Stimulated activated CD4-positive, alpha-beta T cell treated with anti-CD3 and anti-CD28 coated beads, Interleukin-4, amount 100 ng/mL, for 48 hours (primary cell): ENCODE measurements around the gene CMC4.

ENCODE experiments used
- DNase-seq, 2 donors: peaks; one replicate each; pipeline ENCODE4 v3.0.0-alpha.2; 2020; ENCODE audit warnings: low read depth in 2 of 2

The CMC4 gene

DNA sequence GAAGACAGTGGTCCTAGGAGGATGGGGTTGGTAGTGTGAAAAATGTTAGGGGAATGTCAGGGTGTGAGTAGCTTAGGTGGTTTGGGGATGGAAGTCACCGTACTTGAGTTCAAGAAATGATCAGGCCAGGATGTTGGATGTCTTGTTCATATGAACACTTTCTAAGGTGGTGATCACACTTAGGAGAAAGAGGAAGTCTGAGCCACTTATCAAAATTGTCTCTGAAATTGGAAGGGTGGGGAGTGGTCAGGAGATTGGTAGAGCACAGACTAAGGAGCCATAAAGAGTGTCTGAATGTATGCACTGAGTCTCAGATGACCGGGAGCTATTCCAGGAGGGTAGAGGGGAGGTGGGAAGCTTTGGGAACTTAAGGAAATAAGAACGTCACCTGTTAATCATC is 17.3 kb downstream of the CMC4 start:
- DNase-seq, result no peak

DNA sequence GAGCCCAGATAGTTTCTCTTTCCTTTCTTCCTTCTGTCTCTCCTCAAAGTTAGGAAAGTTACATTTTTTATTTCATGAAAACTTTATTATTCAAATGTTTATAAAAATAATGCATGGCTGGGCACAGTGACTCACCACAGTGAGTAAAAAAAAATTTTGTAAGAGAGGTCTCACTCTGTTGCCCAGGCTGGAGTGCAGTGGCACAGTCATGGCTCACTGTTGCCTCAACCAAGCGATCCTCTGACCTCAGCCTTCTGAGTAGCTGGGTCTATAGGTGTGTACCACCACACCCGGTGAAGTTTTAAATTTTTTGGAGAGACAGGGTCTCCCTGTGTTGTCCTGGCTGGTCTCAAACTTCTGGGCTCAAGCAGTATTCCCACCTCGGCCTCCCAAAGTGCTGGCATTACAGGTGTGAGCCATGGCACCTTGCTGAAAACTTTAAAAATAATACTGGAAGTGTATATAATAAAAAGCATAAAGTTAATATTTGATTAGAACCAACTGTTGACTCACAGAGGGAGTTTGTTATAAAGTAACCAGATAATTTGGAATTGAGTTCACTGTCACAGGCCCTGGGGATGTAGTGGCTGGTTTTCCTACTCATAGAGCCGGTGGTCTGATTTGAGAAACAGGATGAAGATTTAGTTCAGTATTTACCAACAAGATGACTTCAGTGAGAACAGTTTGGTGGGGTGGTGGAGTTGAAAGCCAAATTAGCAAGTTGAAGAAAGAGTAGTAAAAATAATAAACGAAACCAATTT is 18.0 kb downstream of the CMC4 start:
- no peak for DNase-seq

DNA sequence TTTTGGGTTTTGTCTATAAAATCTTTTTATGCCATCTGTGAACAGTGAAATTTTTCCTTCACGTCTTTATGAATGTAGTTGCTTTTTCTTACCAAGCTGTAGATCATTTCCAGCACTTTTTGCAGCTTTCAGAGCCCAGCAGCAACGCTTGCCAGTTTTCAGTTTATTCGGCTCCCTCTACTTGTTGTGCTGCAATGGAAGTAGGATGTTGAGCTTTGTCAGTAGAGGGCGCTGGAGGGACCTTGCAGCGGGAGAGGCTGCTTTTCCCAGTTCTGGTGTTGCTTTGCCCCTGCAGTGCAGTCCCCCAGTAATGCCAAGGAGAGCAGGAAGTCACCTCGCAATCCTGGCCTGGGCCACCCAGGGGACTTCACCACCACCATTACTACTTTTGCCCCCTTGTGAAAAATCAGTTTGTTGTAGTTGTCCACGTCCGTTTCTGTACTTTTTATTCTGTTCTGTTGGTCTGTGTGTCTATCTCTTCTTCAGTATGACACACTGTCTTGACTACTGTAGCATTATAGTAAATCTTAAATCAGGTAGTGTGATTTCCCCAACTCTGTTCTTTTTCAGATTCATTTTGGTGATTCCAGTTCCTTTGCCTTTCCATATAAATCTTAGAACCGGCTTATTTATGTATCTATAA is 21.8 kb downstream of the CMC4 start:
- DNase-seq, result peak; percentile 19 to 22

DNA sequence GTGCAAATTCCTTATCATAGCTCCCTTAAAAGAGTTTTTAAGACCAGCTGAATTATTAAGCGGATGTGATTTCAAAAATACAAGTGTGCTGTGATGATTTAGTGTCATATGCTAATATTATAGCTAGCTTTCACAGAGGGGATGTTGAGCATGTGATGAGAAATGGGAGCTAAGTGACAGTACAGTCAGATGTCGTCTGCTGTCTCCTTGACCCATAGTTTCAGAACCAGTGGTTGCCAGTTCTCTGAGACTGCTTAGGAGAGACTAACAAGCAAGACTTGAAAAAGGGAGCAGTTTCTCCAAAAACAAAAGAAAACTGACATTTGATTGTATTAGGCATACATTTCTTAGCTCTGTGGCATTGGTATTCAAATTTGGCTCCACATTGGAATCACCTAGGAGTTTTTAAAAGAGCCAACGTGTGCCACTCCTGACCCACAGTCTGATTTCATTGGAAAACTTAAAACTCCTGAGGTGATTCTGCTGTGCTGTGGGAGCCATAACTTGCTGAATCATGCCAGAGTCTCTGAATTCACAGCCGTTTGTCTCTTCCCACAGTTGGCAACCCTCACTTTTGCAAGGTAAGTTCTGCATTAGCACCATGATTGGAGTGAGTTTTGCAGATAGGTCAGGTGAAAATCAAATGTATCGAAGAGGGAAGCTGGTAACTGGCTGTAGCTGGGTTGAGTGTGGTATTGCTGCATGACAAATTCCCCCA is 24.0 kb downstream of the CMC4 start:
- DNase-seq, result no peak

DNA sequence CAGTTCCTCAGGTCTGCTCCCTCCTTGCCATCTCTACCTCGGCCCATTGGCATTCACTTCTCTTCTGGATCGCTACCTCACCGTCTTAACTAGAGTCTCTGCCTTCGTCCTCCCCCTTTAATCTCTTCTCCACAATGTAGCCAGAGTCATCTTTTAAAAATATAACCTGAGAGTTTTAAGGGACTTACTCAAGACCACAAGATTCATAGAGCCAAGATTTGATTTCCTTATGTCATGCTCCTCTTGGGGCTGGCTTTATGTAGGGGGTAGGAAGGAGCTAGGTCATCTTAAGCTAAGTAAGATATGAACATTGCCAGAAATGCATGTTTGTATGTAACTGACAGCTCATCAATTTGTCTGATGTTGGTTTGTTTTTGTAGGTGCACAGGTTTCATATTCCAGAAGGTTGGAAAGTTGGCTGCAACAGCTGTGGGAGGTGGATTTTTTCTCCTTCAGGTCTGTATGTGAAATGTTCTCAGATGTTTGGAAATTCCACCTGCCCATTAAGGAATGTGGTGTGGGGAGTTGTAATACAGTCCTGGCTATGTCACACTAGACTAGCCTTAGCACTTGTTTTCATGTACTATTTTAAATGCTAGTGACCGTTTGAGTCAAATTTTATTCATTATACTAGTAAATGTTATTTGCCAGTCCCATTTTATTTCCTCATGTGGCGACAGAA is 24.7 kb downstream of the CMC4 start:
- DNase-seq, result no peak

DNA sequence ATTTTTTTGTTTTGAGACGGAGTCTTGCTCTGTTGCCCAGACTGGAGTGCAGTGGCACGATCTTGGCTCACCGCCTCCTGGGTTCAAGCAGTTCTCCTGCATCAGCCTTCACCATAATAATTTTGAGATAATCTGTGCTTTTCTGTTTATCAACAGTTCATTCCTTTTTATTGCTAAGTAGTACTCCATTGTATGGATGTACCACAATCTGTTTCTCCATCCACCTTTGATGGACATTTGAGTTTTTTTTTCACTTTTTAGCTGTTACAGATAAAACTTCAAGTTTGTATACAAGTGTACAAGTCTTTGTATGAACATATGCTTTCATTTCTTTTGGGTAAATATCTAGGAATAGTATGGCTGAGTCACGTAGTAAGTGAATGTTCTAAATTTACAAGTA is 35.2 kb downstream of the CMC4 start:
- no peak for DNase-seq

DNA sequence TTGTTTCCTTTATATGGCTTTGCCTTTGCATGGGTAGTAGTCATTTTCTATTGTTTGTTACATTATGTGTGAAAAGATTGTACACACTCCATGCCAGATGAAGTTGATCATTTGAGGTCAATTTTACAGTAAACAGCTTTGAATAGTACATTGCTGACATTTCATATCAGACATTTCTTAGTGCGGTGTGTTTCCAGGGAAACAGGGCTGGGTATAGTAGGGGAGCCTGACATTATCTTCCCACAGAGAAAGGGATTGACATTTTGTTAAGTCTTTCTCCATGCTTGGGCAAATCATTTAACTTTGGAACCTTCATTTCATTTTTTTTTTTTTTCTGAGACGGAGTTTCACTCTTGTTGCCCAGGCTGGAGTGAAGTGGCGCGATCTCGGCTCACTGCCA is 39.3 kb downstream of the CMC4 start:
- no peak for DNase-seq

DNA sequence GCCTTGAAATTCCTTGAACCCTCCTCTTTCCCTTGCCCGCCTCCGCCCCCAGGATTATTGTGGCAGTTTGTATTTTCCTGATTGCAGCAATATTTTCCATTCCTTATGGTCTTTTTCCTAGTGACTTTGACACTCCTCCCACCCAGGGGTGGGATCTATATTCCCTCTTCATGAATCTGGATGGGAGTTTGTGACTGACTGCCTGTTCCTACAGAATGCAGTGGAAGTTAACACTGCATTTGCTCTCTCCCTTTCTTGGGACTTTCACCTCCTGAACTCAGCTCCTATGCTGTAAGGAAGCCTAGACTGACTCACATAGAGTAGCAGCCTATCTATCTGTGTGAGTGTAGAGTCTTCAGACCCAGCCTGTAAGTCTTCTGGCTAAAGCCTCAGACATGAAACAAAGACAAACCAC is 42.1 kb downstream of the CMC4 start:
- no peak for DNase-seq

DNA sequence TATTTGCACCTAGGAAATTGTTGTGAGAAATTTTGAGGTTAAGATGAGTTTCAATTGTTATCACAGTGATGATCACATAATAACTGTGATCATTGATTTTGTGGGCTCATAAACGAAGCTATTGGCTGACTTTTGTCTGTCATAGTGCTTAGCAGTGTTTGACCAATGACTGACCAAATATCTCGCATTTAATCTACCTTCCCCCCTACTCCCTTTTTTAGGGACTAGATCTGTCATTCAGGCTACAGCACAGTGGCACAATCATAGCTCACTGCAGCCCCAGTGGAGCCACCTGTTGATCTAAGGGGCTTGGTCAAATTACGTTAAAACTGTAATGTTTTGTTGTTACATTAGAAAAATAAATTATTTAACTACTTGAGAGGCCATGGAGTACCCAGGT is 42.8 kb downstream of the CMC4 start:
- DNase-seq, result no peak

DNA sequence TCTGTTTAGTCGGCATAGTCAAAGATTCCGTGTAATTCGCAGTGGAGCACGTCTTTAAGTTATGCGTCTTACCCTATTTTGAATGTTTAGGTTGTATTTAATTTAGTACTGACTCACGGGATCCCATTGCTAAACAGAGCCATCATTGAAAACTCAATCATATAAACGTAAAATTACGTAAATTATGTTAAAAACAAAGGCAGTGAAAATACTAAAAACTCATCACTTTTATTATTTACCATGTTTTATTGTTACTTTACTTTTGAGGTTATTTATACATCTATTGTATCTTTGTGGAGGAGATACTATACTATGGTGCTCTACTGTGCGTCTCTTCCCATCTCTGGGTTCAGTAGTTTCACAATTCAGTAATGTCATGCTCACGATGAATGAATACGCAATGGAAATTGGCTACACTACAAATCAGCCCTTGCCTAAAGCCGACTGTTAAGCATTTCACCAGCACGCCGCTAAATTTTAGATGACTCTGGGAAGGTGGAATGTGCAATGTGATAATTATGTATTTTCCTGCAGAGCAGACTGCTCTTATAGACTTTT is 43.3 kb downstream of the CMC4 start:
- DNase-seq, result peak in 1 of 2 donors; percentile 4

DNA sequence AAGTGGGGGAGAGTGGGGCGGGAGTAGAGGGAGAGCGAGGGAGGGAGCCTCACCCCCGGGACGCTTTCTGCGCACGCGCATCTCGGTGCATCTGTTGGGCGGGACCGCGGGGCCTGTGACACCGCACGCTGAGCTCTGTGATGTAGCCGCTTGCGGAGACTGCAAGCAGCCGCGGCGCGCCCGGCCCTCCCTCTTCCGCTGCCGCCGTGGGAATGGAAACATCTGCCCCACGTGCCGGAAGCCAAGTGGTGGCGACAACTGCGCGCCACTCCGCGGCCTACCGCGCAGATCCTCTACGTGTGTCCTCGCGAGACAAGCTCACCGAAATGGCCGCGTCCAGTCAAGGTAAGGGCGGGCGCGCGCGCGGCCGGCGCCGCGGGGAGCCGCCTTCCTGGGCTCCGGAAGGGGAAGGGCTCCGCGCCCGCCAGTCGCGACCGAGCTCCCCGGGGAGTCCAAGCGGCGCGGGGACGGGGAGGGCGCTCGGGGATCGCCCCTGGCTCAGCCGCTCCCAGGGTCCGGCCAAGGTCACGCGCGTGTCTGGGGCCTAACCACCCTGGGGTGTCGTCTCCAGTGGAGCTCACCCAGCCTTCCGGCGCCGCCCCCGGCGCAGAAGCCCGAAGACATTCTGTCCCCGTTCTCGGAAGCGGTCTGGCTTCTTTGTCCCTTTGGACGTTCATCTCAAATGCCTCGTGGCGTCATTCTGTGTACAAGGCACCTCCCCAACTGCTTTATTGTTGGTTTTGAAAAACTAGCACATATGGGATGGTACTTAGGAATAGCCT is 44.0 kb downstream of the CMC4 start, which contains the start of gene FUNDC2:
TSS of gene FUNDC2 (plus strand) at position 118 of the 782 bp plus-strand sequence. CDS start at position 213, 95 bp downstream.
- peak; percentile 82 to 84 for DNase-seq

DNA sequence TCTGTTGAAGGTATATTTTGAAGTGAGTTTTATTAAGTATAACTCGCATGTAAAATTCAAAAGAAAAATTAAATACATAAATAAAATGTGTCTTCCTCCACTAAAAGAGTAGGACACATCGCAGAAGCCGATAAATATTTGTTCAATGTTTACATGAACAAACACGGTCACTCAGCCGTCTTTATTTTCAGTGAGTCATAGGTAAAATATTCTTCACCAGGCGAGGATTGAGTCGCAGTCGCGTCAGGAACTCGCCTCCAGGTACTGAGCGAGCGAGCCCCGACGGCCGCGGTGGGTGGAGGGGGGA is 44.6 kb downstream of the CMC4 start:
- DNase-seq, result no peak

DNA sequence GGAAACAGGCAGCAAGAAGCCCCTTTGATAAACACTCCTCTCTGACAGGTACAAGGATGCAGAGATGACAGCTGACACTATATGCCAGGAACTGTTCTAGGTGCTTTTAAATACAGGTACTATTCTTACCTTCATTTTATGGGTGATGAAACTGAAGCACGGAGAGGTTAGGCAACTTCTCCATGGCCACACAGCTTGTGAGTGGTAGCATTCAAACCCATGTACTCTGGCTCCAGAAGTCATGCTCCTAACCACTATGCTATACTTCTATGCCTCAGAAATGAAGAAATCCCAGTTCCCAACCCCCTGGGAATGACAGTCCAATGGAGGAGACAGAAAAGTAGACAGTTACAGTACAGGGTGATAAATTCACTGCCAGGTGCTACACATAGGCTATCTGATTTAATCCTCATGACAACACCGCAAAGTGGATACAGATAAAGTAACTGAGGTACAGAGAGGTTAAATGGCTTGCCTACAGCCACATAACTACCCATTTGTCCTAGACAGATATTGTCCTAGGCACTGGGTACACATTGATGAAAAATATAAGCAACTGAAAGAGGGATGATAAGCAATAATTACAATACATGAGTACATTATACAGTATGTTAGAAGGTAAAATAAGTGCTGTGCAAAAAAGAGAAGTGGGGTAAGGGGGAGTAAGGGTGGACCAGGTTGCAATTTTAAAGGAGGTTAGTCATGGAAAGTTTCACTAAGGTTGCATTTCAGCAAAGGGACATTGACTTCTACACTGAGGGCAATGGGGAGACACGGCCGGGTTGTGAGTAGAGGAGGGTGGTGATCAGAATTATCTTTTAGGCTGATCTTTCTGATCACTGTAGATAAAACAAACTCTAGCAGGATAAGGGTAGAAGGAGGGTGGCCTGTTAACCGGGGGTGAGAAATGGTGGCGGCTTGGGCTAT is 46.8 kb downstream of the CMC4 start:
- DNase-seq, result no peak

DNA sequence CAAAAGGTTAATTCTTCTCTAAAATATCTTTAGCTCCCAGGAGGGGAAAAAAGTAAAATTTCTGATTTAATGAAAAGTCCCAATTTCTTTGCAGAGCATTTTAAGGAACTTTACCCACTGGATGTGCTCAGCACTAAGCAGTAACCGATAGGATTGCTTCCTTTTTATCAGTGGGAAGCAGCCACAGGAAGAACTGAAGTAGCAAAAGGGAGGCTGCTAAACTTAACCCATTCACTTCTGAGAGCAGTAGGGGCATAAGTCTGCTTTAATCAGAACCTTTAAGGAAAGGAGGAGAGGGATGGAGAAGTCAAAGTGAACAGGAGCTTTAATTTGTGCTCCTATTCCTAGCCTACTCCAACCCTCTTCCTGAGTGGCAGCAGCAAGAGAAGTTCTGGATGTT is 48.4 kb downstream of the CMC4 start, which contains the start of gene F8:
TSS of gene F8 (minus strand) at position 139 of the 400 bp plus-strand sequence. CDS start 171 bp downstream, outside the sequence.
- DNase-seq, result no peak

DNA sequence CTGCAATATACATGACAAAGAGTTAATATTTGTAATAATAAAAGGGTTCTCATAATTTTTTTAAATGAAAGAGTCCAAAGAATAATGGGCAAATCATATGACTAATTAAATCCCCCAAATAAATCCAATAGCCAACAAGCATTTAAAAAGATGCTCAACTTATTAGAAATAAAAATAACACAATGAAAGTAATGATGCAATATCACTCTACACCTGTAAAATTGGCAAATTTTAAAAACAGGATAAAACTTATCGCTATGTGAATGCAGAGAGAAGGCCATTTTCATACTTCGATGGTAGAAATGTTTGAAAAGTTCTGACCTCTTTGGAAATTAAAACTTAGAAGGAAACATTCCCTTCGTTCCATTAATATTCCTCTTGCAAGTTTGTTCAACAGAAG is 50.3 kb downstream of the CMC4 start:
- no peak for DNase-seq
